DMS 273 (cell line): ENCODE measurements around the gene PHACTR3.
"Not testable (repeated sequence)": the region's sequence is repeated elsewhere in the genome, so short reads cannot be mapped to it uniquely, and the experiment has no call there.

Source experiments
- DNase-seq: peaks from one replicate; lab custom pipeline; 2025; ENCODE audit not compliant: unreplicated experiment; lab: John Stamatoyannopoulos, UW

PHACTR3 gene

DNA sequence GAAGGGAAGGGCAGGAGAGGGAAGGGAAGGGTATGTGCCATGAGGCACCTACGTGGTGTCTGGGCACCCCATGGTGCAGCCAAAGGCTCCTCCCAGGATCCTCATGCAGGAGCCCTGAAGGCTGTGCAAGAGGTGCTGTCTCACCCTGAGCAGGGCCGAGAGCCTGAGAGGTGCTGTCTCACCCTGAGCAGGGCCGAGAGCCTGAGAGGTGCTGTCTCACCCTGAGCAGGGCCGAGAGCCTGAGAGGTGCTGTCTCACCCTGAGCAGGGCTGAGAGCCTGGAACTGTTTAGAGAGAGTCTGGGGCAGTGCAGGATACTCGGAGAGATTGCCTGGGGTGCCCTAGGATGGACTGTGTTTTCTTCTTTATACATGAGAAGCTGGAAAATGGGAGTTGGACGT lies 14.2 kb downstream of the PHACTR3 start:
- DNase-seq, result not testable (repeated sequence)

GRCh38 chr20:59620860-59621505 lies 16.6 kb downstream of the PHACTR3 start:
- no peak for DNase-seq

- no peak for DNase-seq
Measured at GRCh38 chr20:59622496-59622895, 18.2 kb downstream of the PHACTR3 start.

GRCh38 chr20:59623133-59623532 lies 18.8 kb downstream of the PHACTR3 start:
- DNase-seq, result no peak

DNA sequence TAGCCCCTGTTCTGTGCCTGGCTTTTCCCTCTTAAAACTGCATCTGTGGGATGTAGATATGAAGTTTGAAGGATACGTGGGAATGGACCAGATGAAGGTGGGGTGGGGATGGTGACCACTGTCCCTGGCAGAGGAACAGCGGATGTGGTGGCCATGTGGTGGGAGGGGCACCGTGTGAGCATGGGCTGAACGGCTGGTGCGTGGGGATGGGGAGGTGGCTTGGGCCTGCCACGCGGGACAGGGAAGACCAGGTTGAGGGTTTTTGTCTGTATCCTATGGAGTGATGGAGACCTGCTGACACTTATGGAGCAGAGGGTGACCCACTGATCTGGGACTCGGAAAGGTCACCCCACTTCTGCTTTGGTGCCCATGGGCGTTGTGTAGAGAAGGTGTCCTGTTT lies 19.2 kb downstream of the PHACTR3 start:
- no peak for DNase-seq

DNA sequence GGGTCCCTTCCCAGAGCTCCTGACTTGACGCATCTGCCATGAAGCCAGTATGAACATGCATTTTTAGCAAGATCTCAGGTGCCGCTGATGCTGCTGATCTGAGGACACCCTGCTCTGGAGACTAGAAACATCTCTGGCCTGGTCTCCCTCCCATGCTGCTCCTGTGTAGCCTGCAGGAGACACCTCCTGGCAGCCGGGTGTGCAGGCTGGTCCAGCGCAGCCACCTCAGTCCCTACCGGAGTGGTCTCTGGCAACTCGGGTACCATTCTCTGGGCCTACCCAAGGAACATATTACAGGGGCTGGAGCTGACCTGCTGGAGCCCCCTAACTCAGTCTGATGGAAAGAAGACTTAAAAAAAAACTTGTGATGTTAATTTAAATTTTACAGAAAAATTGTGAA lies 20.1 kb downstream of the PHACTR3 start:
- DNase-seq, result no peak

DNA sequence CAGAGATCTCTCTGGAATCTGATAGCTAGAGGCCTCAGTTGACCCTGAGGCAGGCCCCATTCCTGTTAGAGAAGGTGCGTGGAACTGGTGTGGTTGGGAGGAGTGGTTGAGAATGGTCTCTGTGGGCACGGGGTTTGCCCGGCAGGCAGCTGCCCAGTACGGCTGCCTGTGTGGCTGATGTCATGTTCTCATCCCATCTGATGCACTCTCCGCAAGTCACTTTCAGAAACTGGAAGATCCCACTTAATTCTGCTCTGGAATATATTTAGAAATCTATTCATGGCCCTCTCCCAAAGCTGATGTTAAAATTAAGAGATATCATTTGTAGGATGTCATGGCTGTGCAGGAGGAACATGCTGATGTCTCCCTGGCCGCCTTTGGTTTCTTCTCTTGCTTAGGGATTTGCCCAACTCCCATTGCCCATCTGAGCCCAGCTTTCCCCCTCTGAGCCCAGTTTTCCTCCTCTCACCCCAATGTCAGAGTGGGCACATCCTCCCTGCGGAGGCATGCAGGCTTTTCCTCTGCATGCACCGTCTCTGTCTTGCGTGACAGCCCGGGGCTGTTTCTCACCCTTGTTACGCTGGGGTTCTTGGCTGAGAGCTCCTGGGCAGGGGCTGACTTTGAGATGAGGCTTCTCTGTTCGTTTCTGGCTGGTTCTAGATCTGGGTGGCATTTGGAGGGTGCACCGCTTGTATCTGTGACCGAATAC lies 21.0 kb downstream of the PHACTR3 start:
- DNase-seq, result no peak

GRCh38 chr20:59627298-59627697 lies 23.0 kb downstream of the PHACTR3 start:
- DNase-seq, result no peak

DNA sequence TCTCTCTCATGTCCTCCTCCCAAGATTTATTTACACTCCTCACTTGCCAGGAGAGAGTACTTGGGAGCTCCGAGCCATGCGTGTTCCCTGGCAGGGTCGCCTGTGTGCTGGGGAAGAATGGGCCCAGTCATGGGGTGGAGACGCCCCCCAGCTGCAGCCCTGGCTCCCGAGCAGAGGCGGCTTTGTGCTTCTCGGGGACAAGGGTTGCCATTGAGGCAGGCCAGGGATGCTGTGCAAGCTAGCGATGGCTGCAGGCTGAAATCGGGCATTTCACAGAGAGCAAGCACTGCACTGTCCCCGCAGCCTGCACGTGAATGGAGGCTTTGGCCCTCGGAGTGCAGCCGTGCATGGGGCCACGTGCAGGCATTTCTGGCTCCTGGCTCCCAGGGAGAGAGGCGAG lies 23.8 kb downstream of the PHACTR3 start:
- DNase-seq, result no peak

- DNase-seq, result no peak
Measured at GRCh38 chr20:59629141-59630045, 25.1 kb downstream of the PHACTR3 start.

GRCh38 chr20:59630526-59630925 lies 26.2 kb downstream of the PHACTR3 start:
- no peak for DNase-seq

GRCh38 chr20:59631751-59632540 lies 27.6 kb downstream of the PHACTR3 start:
- DNase-seq, result no peak

DNA sequence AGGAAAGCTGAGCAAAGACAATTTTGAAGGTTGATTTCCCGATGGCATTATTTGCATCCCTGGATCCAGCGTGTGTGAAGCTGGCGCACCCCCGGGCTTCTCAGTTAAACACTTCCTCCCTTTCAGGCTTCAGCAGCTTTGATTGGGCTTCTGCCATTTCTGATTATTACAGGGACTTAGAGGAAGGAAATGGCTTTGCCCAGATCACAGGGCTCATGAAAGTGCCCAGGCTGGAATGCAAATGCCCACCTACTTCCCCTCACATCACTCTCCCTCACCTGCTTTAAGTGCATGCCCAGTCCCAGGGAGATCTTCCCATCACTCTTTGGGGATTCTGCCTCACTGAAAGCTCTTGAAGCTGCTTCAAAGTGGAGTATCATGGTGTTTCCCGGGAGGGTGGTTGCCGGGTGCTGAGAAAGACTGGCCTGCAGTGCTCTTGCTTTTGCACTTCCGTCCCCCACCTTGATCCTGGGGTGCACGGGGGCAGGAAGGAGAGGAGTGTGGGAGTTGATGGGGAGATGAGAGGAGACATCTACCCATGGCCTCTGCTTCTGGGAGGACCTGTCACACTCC lies 28.3 kb downstream of the PHACTR3 start:
- DNase-seq, result no peak

DNA sequence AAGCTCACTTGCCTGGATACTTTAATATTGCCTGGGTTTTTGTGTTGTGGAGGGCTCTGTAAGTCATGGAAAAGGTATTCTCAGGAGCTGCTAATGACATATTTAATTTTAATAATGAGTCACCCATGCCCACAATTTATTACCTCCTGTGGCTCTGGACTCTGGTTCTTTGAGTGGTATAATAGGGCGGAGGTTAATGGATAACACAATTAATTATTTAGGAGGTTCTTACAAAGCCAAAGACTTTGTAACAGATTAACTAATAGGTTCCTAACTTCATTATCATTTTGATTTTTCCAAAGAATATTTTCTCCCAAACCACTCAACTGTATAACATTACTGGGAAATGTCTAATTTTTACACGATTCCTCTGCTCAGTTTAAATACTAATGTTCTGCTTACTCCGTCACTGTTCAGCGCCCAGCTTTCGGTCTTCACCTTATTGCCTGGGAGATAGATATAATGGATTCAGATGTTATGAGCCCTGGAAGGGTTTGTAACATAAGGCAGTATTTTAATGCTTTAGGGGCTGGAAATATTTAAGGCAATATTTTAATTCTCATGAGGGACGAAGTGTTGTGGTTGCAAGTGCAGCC lies 29.4 kb downstream of the PHACTR3 start:
- no peak for DNase-seq

DNA sequence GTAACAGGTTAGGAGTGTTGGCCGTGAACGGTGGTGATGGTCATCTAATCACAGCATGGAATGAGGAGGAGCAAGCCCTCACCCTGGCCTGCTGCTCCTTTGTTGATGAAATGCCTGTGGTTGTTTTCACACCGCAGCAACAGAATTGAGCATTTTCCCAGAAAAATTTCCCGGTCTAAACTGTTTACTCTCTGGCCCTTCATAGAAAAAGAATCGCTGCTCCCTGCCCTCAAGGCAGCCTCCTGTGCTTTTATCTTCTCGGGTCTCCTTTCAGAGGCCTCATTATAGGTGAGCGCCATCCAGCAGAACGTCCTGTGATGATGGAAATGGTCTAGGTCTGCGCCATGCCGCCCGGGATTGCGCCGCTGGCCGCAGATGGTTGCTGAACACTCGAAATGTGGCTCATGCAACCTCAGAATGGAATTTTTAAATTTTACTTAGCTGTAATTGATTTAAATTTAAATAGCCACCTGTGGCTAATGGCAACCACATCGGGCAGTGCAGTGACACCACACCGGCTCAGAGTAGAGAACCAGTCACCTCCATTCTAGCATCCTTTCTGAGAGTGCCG lies 30.2 kb downstream of the PHACTR3 start:
- no peak for DNase-seq

- no peak for DNase-seq
Measured at GRCh38 chr20:59636766-59637370, 32.5 kb downstream of the PHACTR3 start.

- no peak for DNase-seq
Measured at GRCh38 chr20:59640267-59640666, 35.9 kb downstream of the PHACTR3 start.

- peak; percentile 28 for DNase-seq
Measured at GRCh38 chr20:59643615-59644061, 39.3 kb downstream of the PHACTR3 start.

GRCh38 chr20:59644371-59644939 lies 40.1 kb downstream of the PHACTR3 start:
- no peak for DNase-seq
